GM21526 (cell line): ENCODE measurements around the gene MIPOL1.
A peak's percentile ranks its signal among the peaks of the same experiment; 100 is the strongest.
"Not testable (repeated sequence)": the region's sequence is repeated elsewhere in the genome, so short reads cannot be mapped to it uniquely, and the experiment has no call there.

Source experiments
- ATAC-seq: cut with Tn5 transposase; IDR thresholded peaks from one replicate; pipeline ENCODE4 v1.9.1; 2021; ENCODE audit warnings: moderate library complexity; ENCODE audit not compliant: unreplicated experiment, low FRiP score

Gene MIPOL1

GRCh38 chr14:37230551-37231194 lies 32.9 kb downstream of the MIPOL1 start:
- peak; percentile 84 for ATAC-seq

GRCh38 chr14:37232907-37233481 lies 35.3 kb downstream of the MIPOL1 start:
- no peak for ATAC-seq

GRCh38 chr14:37234222-37234621 lies 36.5 kb downstream of the MIPOL1 start:
- ATAC-seq, result no peak

GRCh38 chr14:37236044-37236443 lies 38.3 kb downstream of the MIPOL1 start:
- ATAC-seq, result not testable (repeated sequence)

- ATAC-seq, result no peak
Observed at GRCh38 chr14:37237094-37237493, 39.4 kb downstream of the MIPOL1 start.

- ATAC-seq, result no peak
Observed at GRCh38 chr14:37237735-37238200, 40.0 kb downstream of the MIPOL1 start.

- ATAC-seq, result no peak
Observed at GRCh38 chr14:37241198-37241597, 43.5 kb downstream of the MIPOL1 start.

GRCh38 chr14:37246427-37246829 lies 48.7 kb downstream of the MIPOL1 start:
- ATAC-seq, result no peak

- ATAC-seq, result no peak
Observed at GRCh38 chr14:37247791-37248461, 50.2 kb downstream of the MIPOL1 start.

GRCh38 chr14:37251775-37252174 lies 54.0 kb downstream of the MIPOL1 start:
- no peak for ATAC-seq

- ATAC-seq, result no peak
Observed at GRCh38 chr14:37252434-37252833, 54.7 kb downstream of the MIPOL1 start.

GRCh38 chr14:37253905-37254304 lies 56.2 kb downstream of the MIPOL1 start:
- no peak for ATAC-seq

GRCh38 chr14:37254411-37254947 lies 56.7 kb downstream of the MIPOL1 start:
- ATAC-seq, result no peak

- no peak for ATAC-seq
Observed at GRCh38 chr14:37257501-37258070, 59.8 kb downstream of the MIPOL1 start.

GRCh38 chr14:37262649-37263048 lies 64.9 kb downstream of the MIPOL1 start:
- no peak for ATAC-seq

GRCh38 chr14:37263656-37264236 lies 66.0 kb downstream of the MIPOL1 start:
- ATAC-seq, result no peak

GRCh38 chr14:37268788-37269187 lies 71.1 kb downstream of the MIPOL1 start:
- ATAC-seq, result no peak

- ATAC-seq, result no peak
Observed at GRCh38 chr14:37270629-37271028, 72.9 kb downstream of the MIPOL1 start.

GRCh38 chr14:37272569-37272968 lies 74.8 kb downstream of the MIPOL1 start:
- ATAC-seq, result no peak

GRCh38 chr14:37274652-37275051 lies 76.9 kb downstream of the MIPOL1 start:
- no peak for ATAC-seq

GRCh38 chr14:37275963-37276362 lies 78.2 kb downstream of the MIPOL1 start:
- no peak for ATAC-seq
